EL (cell line): ENCODE measurements around the gene ZNF236.

Experiments
- DNase-seq: peaks from one replicate; pipeline ENCODE4 v3.0.0-alpha.2; 2016

ZNF236 gene

DNA sequence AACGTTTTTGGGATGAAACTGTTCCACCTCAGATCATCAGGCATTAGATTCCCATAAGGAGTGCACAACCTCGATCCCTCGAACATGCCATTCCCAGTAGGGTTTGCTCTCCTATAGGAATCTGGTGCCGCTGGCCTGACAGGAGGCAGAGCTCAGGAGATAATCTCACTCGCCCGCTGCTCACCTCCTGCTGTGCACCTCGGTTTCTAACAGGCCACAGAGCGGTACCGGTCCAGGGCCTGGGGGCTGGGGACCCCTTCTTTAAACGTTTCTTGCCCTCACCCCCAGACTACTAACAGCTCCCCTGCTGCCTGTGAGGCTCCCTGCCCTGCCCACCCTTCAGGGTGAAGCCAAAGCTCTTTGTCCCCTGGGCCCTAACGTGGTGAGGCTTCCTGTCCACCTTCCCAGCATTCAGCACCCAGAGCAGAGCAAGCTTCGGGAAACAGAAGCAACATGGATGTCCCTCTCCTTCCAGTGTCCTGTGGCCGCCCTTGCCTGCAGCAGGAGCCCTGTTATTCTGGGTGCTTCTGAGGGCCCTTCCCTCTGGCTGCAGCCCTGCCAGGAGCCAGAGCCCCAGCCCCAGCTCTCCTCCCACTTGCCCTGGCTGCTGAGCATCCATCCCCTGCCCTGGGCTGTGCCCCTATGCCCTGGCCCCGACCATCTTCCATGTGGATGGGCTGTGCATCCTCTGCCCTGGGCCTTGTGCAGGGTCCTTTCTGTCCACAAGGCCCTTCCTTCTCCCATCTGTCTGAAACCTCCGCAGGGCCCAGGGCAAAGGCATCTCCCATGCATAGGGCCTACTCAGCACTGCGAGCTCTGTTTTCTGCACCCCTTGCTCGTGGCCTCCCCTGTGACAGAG is 170.1 kb downstream of the ZNF236 start:
- DNase-seq, result no peak

DNA sequence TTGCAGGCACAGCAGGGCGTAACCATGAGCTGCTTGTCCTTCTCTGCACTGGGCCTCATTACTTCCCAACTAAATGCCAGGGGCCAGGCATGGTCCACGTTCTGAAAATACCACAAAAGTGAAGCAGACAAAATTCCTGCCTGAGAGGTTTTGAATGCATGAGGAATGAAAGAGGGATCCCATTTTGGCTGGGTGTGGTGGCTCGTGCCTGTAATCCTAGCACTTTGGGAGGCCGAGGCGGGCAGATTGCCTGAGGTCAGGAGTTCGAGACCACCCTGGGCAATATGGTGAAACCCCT is 170.7 kb downstream of the ZNF236 start:
- DNase-seq, result no peak

DNA sequence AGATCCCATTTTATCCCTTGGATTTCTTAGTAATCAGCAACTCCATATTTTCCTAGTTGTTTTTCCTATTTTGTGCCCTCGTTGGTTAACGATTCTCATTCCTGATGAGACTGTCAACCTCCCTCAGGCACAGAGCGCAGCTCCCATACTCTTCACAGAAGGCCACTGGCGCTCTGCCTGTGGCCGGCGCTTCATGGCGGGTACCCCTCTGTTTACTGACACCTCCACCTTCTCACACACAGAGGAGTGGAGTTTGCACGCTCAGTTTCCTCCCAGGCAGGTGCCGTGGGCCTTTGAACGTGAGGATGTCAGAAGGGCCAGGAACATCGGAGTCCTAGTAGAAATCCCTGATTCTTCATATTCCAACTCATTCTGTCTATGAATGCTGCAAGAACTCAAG is 171.2 kb downstream of the ZNF236 start:
- DNase-seq, result no peak

DNA sequence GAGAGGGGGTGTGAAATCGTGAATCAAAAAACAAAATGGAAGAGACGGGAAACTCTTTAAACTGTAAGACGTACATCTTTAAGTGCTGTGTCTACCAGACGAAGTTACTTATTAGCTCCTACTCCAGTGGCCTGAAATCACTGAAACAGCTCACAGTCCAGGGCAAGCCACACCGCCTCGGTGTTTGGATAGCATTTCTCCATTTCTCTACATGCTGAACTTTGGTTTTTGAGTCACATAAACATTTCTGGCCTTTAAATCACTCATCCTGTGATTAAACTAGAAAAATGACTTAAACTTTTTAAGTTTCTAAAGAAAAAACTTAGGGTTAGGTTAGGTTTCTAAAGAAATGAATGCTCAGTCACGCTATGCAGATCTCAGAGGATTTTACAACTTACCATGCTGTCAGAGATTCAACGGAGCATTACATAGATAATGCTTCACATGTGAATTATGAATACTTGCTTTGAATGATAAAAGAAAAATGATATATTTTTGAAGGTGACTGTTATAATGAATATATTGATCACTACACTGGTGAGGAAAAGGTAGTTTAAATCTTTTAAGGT is 171.8 kb downstream of the ZNF236 start:
- DNase-seq, result no peak

DNA sequence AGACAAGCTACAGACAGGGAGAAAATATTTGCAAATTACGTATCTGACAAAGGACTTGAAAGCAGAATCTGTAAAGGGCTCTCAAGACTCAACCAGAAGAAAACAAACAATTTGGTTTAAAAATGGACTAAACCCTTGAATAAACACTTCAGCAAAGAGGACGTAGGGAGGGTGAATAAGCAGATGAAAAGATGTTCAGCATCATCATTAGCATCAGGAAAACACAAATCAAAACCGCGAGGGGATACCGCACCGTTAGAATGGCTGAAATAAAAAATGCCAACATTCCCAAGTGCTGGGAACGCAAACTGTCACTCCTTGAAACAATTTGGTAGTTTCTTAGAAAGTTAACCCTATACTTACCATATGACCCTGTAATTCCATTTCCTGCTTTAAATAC is 173.5 kb downstream of the ZNF236 start:
- no peak for DNase-seq

DNA sequence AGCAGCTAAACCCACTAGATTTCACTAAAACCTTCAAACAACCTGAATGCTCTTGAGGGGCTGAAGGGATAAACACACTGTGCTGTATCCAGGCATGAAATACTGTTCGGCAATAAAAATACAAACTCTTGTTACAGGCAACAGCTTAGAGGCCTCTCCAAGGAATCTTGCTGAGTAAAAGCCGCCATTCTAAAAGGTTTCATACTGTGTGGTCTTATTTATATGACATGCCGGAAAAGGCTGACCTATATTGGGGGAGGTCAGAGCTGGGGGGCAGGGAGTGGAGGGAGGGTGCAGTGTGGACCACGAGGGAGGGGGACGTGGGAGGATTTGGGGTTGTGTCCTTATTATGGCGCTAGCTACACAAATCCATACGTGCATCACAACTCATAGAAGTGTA is 174.1 kb downstream of the ZNF236 start:
- no peak for DNase-seq

DNA sequence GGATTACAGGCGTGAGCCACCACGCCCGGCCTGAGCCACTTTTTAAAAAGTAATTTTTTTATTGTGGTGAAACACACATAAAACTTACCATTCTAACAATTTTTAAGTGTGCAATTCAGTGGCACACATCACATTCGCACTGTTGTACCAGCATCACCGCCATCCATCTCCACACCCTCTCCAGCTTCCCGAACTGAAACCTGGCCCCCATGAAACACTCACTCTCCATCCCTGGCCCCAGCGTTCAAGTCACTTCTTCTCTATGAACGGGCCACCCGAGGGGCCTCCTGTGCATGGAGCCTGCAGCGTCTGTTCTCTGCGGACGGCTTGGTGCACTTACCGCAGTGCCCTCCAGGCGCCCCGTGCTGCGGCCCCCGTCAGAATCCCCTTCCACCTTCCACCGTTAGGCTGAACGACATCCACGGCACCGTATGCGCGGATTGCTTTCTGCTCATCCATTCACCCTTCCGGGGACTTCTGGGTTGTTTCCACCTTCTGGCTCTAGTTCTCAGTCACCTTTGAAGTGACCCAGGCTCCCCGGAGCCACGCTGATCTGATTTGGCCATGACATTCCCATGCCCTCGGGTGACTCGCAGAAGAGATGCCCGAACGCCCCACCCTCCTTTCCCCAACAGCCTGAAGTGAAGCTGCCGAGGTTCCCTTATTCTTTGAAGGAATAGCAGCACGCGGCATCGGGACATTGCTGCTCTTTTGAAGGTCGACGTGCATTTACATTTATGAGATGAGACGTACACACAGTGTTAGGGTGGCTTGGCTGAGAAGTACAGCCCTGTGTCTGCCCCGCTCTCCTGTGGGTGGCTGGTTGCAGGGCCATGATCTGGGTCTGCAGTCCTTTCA is 175.8 kb downstream of the ZNF236 start:
- no peak for DNase-seq

DNA sequence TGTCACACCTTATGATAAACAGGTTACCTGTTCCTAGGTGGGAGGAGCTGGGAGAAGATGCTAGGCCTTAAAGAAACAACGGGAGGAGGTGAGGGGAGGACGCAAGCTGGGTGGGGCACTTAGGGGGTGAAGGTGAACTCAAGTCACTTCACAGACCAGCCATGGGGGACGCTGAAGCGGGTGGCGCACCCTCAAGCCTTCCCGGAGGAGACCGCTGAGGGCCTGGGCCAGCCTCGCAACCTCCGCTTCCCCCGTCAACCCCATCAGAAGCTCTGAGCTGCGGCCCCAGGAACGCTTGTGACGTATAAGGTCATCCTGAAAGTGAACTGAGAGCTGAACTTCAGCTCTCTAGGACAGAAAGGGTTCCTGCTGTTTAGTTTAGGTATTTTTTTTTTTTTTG is 176.7 kb downstream of the ZNF236 start:
- no peak for DNase-seq

DNA sequence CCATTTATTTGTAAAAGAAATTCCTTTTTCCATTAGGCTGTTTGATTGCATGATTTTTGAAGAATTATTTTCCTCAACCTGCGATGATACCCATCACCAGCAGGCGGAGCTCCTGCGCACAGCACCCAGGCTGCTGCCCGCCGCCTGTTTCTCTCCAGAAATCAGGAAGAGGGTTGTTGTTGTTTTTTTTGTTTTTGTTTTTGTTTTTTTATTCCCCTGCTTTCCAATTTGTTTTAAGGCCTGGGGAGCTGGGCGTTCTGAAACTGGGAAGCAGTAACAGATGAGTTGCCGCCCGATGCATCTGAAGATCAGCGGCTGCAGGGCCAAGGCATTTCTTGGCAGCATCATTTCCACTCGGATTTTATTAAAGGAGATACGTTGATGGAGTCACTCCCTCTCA is 178.2 kb downstream of the ZNF236 start:
- DNase-seq, result peak; percentile 41

DNA sequence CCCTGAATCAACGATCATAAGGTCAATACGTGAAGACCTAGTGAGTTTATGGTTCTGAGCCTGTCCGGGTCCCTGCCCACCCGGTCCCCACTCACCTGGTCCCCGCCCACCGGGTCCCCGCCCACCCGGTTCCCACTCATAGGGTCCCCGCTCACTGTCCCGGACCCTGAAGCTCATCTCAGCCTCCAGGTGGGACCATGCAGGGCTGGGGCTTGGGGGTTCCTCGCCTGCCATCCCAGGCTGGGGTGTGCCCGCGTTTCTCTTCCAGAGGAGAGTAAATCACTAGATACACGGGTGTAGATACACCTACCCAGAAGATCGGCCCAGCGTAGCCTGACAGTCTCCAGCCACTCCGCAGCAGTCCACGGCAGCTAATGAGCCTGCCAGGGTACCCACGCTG is 178.7 kb downstream of the ZNF236 start:
- no peak for DNase-seq

DNA sequence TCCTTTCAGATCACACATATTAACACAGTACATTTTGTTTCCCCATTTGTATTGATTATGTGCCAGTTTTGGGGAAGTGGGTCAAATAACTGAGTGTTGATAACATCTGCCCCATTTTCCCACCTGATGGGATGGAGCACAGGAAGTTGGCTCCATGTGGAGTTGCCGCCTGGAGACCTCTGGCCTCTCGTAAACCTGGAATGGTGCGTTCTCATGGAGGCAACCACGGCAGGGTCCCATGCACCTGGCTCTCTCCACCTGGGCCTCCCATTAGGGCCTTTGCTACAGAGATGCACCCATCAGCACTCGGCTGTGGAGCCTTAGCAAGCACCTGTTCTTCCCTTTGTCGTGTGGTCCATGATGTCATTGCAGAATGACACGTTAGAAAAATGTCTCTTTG is 179.6 kb downstream of the ZNF236 start:
- DNase-seq, result no peak

DNA sequence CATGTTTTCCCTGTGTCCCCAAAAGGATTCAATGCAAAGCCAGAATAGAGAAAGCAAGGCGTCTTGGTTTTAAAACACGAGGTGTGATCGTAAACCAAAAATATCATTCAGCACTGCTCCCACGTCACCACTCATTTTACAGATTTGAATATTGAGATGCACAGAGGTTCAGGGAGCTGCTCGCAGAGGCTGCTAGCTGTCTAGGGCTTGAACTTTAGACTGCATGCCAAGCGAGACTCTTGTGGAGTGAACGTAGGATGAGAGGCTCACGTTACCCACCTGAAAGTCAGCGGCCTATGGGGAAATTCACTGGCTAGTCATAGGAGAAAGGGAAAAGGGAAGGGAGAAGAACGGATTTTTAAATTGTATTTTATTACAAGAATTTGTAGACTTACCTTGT is 180.1 kb downstream of the ZNF236 start:
- no peak for DNase-seq

DNA sequence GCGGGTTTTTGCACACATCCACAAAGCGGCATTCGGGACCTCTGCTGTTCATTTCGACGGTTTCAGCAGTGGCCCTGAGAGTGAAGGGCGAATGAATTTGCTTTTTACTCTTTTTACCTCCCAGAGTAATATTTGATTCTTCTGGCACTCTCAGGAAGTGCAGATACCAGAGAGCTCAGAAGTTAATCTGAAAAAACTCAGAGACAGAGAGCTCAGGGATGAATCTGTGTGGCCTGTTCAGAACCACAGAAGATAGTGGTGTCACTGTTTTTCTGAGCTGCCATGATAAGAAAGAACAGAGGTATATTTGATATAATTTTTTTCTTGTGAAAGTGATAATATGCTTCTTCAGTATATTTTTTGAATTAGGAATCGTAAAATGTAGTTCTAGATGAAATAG is 181.0 kb downstream of the ZNF236 start:
- no peak for DNase-seq

DNA sequence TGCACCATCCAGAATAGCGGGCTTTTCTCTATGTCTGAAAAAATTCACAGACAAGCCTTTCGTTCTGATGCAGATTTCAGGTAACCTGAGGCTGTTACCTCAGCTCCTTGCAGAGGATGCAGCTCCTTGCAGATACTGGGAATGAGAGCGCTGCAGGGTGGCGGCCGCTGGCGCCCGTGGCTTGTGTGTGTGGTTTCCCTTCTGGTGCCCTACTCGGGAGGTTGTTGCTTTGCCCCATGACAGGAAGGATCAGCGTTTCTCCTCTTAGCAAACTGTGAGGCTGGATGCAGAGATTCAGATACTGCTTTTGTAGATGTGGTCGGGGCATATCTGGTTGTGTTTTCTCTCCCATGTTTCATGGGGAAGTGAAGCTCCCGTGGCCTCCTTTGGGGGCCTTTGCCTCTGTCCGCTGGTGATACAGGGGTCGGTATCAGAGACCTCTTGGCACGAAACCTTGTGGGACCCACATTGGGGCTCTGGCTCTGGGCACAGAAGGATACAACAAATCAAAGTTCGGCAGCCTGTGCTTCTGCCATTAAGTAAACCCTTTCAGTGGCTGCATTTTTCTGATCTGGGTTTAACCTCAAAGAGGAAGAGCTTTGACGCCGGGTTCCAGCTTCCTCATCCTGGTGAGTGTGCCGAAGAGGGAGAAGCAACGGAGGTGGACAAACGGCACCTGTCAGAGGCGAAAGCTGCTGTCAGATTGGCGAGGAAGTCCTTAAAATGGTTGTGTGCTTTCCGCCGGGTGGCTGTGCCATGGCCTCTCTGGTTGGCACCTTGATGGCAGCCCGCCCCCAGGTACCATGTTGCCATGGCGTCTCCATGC is 182.4 kb downstream of the ZNF236 start:
- DNase-seq, result no peak

DNA sequence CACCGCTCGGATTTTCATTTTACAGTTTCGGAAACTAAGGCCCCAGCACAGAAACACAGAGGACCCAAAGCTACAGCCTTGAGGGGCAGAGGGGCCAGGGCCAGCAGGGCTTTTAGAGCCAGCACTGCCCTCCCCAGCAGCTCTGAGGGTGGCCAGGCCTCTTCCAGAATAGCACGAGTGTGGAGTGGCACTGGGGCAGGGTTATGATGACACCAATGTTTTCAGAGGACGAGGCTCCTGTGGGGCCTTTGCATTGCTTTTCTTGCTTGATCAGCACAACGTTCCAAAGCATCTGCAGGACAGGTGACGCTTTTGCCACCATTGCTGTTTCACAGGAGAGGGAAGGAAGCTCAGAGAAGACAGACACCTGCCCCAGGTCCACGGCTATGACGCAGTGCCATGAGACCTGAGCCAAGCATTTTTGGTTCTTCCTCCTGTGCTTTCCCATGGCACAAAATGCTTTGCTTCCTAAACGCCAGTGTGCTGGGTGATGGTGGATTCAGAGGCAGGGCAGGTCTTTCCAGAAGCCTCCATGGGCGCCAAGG is 183.4 kb downstream of the ZNF236 start:
- no peak for DNase-seq

DNA sequence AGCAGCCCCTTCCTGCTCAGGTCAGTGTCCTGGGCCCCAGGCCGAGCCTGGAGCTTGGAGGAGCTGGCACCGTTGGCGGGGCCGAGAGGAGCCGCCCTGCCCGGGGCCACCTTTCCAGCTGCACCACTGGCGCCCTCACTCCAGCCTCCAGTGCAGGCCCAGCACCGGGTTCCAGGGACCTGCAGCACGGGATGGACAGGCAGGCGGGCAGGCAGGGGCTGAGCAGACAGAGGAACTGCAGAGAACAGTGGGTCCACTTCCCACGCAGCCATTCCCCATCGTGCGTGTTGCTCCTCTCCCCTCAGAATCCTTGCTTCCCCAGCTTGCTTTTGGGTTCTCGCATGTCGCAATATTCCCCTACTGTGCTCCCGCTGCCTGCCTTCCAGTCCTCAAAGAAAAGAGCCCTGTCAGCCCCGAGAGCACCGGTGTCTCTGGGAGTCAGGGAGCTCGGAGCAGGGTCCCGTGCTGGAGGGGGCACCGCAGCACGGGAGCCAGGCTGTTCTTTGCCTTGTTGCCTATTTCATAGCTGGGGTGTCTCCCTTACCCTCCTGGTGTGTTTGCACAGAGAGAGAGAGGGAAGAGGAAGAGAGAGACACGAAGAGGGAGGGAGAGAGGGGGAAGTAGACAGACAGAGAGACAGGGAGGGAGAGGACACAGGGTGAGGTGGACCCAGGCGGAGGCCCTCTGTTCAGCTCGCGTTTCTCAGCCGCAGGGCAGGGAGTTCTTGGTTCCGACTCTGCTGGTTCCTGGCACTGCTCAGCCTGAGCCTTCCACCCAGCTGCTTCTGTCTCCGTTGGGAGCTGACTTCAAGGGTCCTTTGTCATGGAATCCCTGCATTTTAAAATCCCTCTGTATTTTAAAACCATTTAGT is 184.2 kb downstream of the ZNF236 start:
- no peak for DNase-seq

DNA sequence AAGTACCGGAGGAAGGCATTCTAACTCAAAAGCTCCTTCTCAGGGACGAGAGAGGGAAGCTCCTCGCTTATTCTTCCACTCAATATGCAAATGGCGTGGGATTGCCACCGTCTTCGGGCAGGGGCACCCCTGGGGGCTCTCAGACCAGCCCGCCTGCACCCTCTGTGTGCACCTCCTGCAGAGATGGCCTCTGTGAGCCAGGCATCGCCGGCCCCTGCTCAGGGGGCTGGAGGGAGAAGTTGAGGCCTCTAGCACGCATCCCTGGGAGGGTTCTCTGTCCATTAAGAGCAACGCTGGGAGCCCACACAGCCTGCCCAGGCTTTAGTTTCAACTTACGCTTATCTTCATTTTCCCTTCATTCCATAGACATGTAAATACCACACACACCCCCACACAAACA is 184.9 kb downstream of the ZNF236 start:
- no peak for DNase-seq

DNA sequence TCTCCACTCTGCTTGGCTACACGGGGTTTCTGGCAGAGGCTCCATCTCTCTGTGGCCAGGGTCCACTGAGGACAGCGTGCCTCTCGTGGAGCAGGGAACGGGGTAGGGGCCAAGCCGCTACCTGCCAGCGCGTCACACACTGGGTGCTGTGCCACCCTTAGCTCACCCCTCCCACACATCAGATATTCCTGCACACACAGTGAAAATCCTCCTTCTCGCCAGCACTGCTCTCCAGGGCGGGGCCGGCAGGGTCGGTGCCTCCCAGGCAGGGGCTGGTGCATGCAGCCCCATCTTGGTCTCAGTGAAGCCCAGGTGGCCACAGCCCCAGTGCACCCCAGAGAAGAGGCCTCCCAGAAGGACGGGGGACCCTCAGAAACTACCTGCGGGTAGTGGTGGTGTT is 185.6 kb downstream of the ZNF236 start:
- DNase-seq, result no peak

DNA sequence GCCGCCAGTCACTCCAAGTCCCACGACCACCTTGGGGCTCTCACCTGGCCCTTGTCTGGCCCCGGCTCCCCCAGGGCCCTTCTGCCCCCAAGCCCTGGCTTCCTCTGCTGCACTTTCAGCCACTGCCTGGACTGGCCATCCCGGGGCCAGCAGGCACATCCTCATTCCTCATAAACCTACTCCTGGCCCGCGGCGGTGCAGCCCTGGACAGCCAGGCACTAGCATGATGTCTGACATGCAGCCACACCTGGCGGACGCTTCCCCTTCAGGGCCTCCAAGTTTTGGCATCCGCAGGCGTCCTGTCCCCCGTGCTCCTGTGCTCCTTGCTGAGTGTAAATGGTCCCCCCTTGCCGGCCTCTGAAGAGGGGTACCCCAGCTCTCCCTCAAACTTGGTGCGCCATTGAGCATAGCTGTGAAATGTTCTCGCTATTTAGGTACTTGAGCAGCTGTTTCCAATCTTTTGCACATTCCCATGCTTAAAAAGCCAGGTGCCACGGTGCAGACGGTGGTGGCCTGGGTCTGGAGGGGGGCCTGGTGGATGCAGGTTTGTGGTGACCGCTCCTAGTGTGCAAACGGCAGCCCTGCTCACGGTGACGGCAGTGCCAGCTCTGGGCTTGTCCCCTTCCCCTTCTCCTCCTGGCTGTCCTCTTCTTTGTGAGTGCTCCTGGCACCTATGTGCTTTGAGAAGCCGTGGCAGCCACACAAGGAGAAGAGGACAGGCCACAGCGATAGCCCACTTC is 186.4 kb downstream of the ZNF236 start:
- DNase-seq, result no peak

DNA sequence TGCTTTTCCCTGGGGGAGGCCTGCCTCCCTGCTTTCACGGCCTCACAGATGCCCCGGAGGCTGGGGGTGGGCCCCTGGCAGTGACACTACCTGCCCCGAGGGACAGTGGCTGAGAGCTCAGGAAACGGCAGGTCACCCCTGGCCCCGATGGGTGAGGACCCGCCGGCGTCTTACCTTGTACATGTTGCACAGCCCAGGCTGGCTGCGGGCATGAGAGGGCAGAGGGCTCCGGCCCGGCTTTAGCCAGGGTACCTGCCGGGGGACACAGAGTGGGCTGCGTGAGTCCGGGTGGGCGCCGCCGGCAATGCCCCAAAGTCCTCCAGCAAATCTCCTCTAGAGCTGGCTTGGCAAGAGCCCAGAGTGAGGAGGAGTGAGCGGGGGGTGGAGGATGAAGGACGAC is 187.3 kb downstream of the ZNF236 start:
- no peak for DNase-seq

DNA sequence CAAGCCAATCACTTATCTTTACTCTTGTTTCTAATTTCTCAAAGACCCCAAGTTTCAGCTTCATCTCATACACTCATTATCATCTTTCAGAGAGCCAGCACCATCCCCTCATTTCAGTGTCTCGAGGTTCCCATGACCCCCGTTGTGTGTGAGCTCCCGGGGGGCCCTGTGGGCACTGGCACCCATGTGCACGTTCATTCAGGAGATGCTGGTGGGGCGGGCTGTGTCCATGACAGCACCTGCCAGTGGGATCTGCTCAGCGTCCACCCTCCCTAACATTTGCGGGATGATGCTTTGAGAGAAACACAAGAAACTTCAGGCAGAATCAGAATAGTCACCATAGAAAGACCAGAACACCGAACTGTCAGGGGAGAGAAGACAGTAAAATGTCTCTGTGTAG is 189.8 kb downstream of the ZNF236 start:
- DNase-seq, result no peak
